Measurements from ENCODE around the gene TMEM273. TPM values are rescaled to one million over a fixed set of nuclear protein-coding genes. Genes with fewer than 3 reads are reported as not detected.
A peak's percentile ranks its signal among the peaks of the same experiment; 100 is the strongest.

The TMEM273 gene
- total RNA-seq, 1 experiment from 2014 or later, result not detected

GRCh38 chr10:49162063-49162462, 26.1 kb downstream of the TMEM273 start:
- H3K4me1 ChIP-seq (ENCODE audit: low read length), result peaks cover 17% of the 10 kb centered on the region
- no peak overlapping the region for H3K27ac ChIP-seq (ENCODE audit: low read length)
- no peak overlapping the region for H3K4me2 ChIP-seq (ENCODE audit: low read depth, low read length, poor library complexity, severe bottlenecking)
- H3K4me3 ChIP-seq (ENCODE audit: low read length), result no peak overlapping the region
- H3K9me3 ChIP-seq (ENCODE audit: low read length), result no peaks in the 10 kb centered on the region
- H4K20me1 ChIP-seq (ENCODE audit: insufficient read depth, low read depth, low read length), result no peaks in the 10 kb centered on the region
- no peaks in the 10 kb centered on the region for H3K9me2 ChIP-seq (replicated peaks; ENCODE audit: insufficient read depth, low read length)
- H3K9ac ChIP-seq (ENCODE audit: low read length), result no peak overlapping the region
- H3K36me3 ChIP-seq (ENCODE audit: insufficient read depth, low read length), result no peaks in the 10 kb centered on the region
- H2AFZ ChIP-seq (ENCODE audit: low read length), result no peak overlapping the region
- no peaks in the 10 kb centered on the region for H3K27me3 ChIP-seq (ENCODE audit: low read length)
- no peaks in the 10 kb centered on the region for H3K79me2 ChIP-seq (ENCODE audit: low read length)
- DNase-seq, result no peak

DNA sequence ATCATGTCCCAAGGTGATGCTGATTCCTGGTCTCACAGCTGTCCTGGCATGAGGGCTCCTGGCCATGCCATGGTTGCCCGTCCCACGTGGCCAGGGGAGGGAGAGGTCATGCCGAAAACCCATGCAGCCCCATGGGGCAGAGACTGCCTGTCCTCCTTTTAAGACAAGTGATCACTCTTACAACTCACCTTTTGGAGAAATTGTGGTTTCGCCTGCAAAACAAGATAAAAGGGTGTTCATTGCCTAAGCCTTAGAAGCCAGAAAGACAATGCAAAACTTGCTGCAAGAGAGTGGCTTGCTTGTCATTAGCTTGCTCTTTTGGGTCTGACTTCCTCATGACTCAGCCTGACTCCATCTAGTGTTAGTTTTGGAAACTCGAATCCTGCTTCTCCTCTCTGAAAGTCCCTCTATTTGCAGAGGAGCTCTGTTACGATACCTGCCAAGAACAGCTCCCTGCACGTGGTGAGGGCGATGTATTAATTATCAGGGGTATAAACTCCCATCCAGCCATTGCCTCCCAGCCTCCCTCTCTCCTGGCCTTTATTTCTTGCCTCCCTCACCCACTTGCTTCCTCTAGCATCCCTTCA, 26.7 kb downstream of the TMEM273 start:
- Histone ChIP-seq H4K20me1 (ENCODE audit: insufficient read depth, low read depth, low read length) (no peaks in the 10 kb centered on the region), H3K27ac (ENCODE audit: low read length) (no peak overlapping the region), H3K4me2 (ENCODE audit: low read depth, low read length, poor library complexity, severe bottlenecking) (no peak overlapping the region), H3K4me1 (ENCODE audit: low read length) (peaks cover 17% of the 10 kb centered on the region), H3K9me3 (ENCODE audit: low read length) (no peaks in the 10 kb centered on the region), H3K27me3 (ENCODE audit: low read length) (no peaks in the 10 kb centered on the region), H3K9ac (ENCODE audit: low read length) (no peak overlapping the region), H3K4me3 (ENCODE audit: low read length) (no peak overlapping the region), H3K79me2 (ENCODE audit: low read length) (no peaks in the 10 kb centered on the region), H2AFZ (ENCODE audit: low read length) (no peak overlapping the region), H3K9me2 (replicated peaks; ENCODE audit: insufficient read depth, low read length) (no peaks in the 10 kb centered on the region), H3K36me3 (ENCODE audit: insufficient read depth, low read length) (no peaks in the 10 kb centered on the region)
- peak; percentile 53 for DNase-seq

DNA sequence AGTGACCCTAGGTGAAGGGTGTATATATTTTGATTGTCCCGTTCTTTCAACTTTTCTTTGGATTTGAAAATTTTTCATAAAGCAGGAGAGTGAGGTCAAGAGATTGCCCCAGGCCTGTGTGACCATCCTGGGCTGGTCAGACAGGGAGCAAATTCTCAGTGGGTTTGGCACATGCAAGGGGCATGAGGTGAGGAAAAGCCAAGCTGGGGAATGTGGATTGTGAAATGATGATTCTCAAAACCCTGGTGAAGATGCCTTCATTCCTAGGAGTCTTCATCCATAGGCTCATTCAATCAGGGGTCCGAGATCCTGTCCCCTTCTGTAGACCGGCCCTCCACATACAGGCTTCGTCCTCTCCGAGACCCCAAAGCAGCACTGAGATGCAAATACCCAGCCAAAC, 27.4 kb downstream of the TMEM273 start:
- no peak overlapping the region for H3K27ac ChIP-seq (ENCODE audit: low read length)
- H3K9ac ChIP-seq (ENCODE audit: low read length), result no peak overlapping the region
- H2AFZ ChIP-seq (ENCODE audit: low read length), result no peak overlapping the region
- H3K4me3 ChIP-seq (ENCODE audit: low read length), result no peak overlapping the region
- H3K36me3 ChIP-seq (ENCODE audit: insufficient read depth, low read length), result no peaks in the 10 kb centered on the region
- no peaks in the 10 kb centered on the region for H3K79me2 ChIP-seq (ENCODE audit: low read length)
- no peaks in the 10 kb centered on the region for H4K20me1 ChIP-seq (ENCODE audit: insufficient read depth, low read depth, low read length)
- H3K4me2 ChIP-seq (ENCODE audit: low read depth, low read length, poor library complexity, severe bottlenecking), result no peak overlapping the region
- DNase-seq, result no peak
- H3K4me1 ChIP-seq (ENCODE audit: low read length), result peaks cover 11% of the 10 kb centered on the region
- no peaks in the 10 kb centered on the region for H3K9me3 ChIP-seq (ENCODE audit: low read length)
- H3K9me2 ChIP-seq (replicated peaks; ENCODE audit: insufficient read depth, low read length), result no peaks in the 10 kb centered on the region
- no peaks in the 10 kb centered on the region for H3K27me3 ChIP-seq (ENCODE audit: low read length)

GRCh38 chr10:49160110-49160509, 28.1 kb downstream of the TMEM273 start:
- Histone ChIP-seq H3K27ac (ENCODE audit: low read length) (no peak overlapping the region), H3K4me2 (ENCODE audit: low read depth, low read length, poor library complexity, severe bottlenecking) (no peak overlapping the region), H4K20me1 (ENCODE audit: insufficient read depth, low read depth, low read length) (no peaks in the 10 kb centered on the region), H3K4me3 (ENCODE audit: low read length) (no peak overlapping the region), H2AFZ (ENCODE audit: low read length) (no peak overlapping the region), H3K4me1 (ENCODE audit: low read length) (peaks cover 10% of the 10 kb centered on the region), H3K9me2 (replicated peaks; ENCODE audit: insufficient read depth, low read length) (no peaks in the 10 kb centered on the region), H3K36me3 (ENCODE audit: insufficient read depth, low read length) (no peaks in the 10 kb centered on the region), H3K9ac (ENCODE audit: low read length) (no peak overlapping the region), H3K9me3 (ENCODE audit: low read length) (no peaks in the 10 kb centered on the region), H3K79me2 (ENCODE audit: low read length) (no peaks in the 10 kb centered on the region), H3K27me3 (ENCODE audit: low read length) (no peaks in the 10 kb centered on the region)
- no peak for DNase-seq

GRCh38 chr10:49158915-49159314, 29.3 kb downstream of the TMEM273 start:
- Histone ChIP-seq H3K27me3 (ENCODE audit: low read length) (no peaks in the 10 kb centered on the region), H3K79me2 (ENCODE audit: low read length) (no peaks in the 10 kb centered on the region), H3K4me1 (ENCODE audit: low read length) (peaks cover 1% of the 10 kb centered on the region), H4K20me1 (ENCODE audit: insufficient read depth, low read depth, low read length) (no peaks in the 10 kb centered on the region), H2AFZ (ENCODE audit: low read length) (no peak overlapping the region), H3K27ac (ENCODE audit: low read length) (no peak overlapping the region), H3K4me2 (ENCODE audit: low read depth, low read length, poor library complexity, severe bottlenecking) (no peak overlapping the region), H3K4me3 (ENCODE audit: low read length) (no peak overlapping the region), H3K9ac (ENCODE audit: low read length) (no peak overlapping the region), H3K9me2 (replicated peaks; ENCODE audit: insufficient read depth, low read length) (no peaks in the 10 kb centered on the region), H3K36me3 (ENCODE audit: insufficient read depth, low read length) (no peaks in the 10 kb centered on the region), H3K9me3 (ENCODE audit: low read length) (no peaks in the 10 kb centered on the region)
- DNase-seq, result no peak

GRCh38 chr10:49158404-49158803, 29.8 kb downstream of the TMEM273 start:
- Histone ChIP-seq H3K9ac (ENCODE audit: low read length) (no peak overlapping the region), H3K4me3 (ENCODE audit: low read length) (no peak overlapping the region), H3K36me3 (ENCODE audit: insufficient read depth, low read length) (no peaks in the 10 kb centered on the region), H3K79me2 (ENCODE audit: low read length) (no peaks in the 10 kb centered on the region), H3K9me2 (replicated peaks; ENCODE audit: insufficient read depth, low read length) (no peaks in the 10 kb centered on the region), H3K27me3 (ENCODE audit: low read length) (no peaks in the 10 kb centered on the region), H3K27ac (ENCODE audit: low read length) (no peak overlapping the region), H3K4me1 (ENCODE audit: low read length) (no peaks in the 10 kb centered on the region), H3K9me3 (ENCODE audit: low read length) (no peaks in the 10 kb centered on the region), H2AFZ (ENCODE audit: low read length) (no peak overlapping the region), H4K20me1 (ENCODE audit: insufficient read depth, low read depth, low read length) (no peaks in the 10 kb centered on the region), H3K4me2 (ENCODE audit: low read depth, low read length, poor library complexity, severe bottlenecking) (no peak overlapping the region)
- no peak for DNase-seq

- Histone ChIP-seq H3K27me3 (ENCODE audit: low read length) (no peaks in the 10 kb centered on the region), H3K36me3 (ENCODE audit: insufficient read depth, low read length) (no peaks in the 10 kb centered on the region), H3K4me3 (ENCODE audit: low read length) (no peak overlapping the region), H3K27ac (ENCODE audit: low read length) (no peak overlapping the region), H3K4me1 (ENCODE audit: low read length) (peaks cover 4% of the 10 kb centered on the region), H3K9me3 (ENCODE audit: low read length) (no peaks in the 10 kb centered on the region), H3K4me2 (ENCODE audit: low read depth, low read length, poor library complexity, severe bottlenecking) (no peak overlapping the region), H3K9me2 (replicated peaks; ENCODE audit: insufficient read depth, low read length) (no peaks in the 10 kb centered on the region), H3K79me2 (ENCODE audit: low read length) (no peaks in the 10 kb centered on the region), H2AFZ (ENCODE audit: low read length) (no peak overlapping the region), H4K20me1 (ENCODE audit: insufficient read depth, low read depth, low read length) (no peaks in the 10 kb centered on the region), H3K9ac (ENCODE audit: low read length) (no peak overlapping the region)
- DNase-seq, result no peak
Measured at GRCh38 chr10:49157229-49157628, 31.0 kb downstream of the TMEM273 start.

DNA sequence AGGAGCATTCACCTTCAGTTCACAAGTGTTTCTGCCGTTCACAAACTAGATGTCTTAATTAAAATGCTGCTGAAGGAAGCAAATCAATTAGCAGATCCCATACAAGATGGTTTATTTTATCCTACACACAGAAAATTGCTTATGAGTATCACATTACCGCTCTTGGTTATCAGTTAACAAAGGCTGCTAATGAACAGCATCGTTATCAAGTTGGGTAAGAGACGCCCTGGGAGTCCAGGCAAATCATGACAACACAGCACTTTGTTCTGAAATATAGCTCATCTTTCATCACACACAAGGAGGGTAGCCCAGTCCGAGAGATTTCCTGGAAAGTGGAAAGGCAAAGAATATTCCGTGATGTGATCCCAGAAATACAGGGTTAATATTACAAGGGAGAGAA, 33.5 kb downstream of the TMEM273 start:
- Histone ChIP-seq H4K20me1 (ENCODE audit: insufficient read depth, low read depth, low read length) (no peaks in the 10 kb centered on the region), H3K9me3 (ENCODE audit: low read length) (no peaks in the 10 kb centered on the region), H3K4me1 (ENCODE audit: low read length) (peaks cover 4% of the 10 kb centered on the region), H3K4me2 (ENCODE audit: low read depth, low read length, poor library complexity, severe bottlenecking) (no peak overlapping the region), H3K36me3 (ENCODE audit: insufficient read depth, low read length) (no peaks in the 10 kb centered on the region), H3K79me2 (ENCODE audit: low read length) (no peaks in the 10 kb centered on the region), H3K27ac (ENCODE audit: low read length) (no peak overlapping the region), H3K9ac (ENCODE audit: low read length) (no peak overlapping the region), H2AFZ (ENCODE audit: low read length) (no peak overlapping the region), H3K27me3 (ENCODE audit: low read length) (no peaks in the 10 kb centered on the region), H3K9me2 (replicated peaks; ENCODE audit: insufficient read depth, low read length) (no peaks in the 10 kb centered on the region), H3K4me3 (ENCODE audit: low read length) (no peak overlapping the region)
- no peak for DNase-seq

DNA sequence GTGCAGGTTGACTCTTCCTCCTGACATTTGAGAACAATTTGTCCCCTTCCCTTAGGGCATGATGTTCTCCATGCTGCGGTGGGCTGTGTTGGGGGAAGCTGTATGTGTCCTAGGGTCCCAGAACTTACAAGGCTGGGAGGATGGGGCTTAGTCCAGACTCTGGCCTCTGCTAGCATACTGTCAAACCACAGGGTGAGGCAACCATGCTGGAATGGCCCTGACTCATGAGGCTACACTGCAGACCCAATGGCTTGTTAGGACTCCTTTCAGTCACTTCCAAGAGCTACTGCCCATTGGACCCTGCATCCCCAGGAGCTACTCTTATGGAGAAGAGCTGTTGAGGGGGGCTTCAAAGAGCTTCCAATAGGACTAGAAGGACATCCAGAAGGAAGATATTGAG, 34.2 kb downstream of the TMEM273 start:
- no peaks in the 10 kb centered on the region for H3K9me3 ChIP-seq (ENCODE audit: low read length)
- H4K20me1 ChIP-seq (ENCODE audit: insufficient read depth, low read depth, low read length), result no peaks in the 10 kb centered on the region
- H3K27me3 ChIP-seq (ENCODE audit: low read length), result no peaks in the 10 kb centered on the region
- H3K4me2 ChIP-seq (ENCODE audit: low read depth, low read length, poor library complexity, severe bottlenecking), result no peak overlapping the region
- H3K9me2 ChIP-seq (replicated peaks; ENCODE audit: insufficient read depth, low read length), result no peaks in the 10 kb centered on the region
- no peak overlapping the region for H3K27ac ChIP-seq (ENCODE audit: low read length)
- DNase-seq, result no peak
- H3K9ac ChIP-seq (ENCODE audit: low read length), result no peak overlapping the region
- no peaks in the 10 kb centered on the region for H3K36me3 ChIP-seq (ENCODE audit: insufficient read depth, low read length)
- H3K79me2 ChIP-seq (ENCODE audit: low read length), result no peaks in the 10 kb centered on the region
- H3K4me3 ChIP-seq (ENCODE audit: low read length), result no peak overlapping the region
- H2AFZ ChIP-seq (ENCODE audit: low read length), result no peak overlapping the region
- peaks cover 4% of the 10 kb centered on the region for H3K4me1 ChIP-seq (ENCODE audit: low read length)

Data from Karpas-422 (cell line).